Ovary (tissue), 9 donors: ENCODE results near the gene TACC2. TPM values are rescaled to one million over a fixed set of nuclear protein-coding genes. Genes with fewer than 3 reads are reported as not detected.

Experiments
- DNase-seq, 5 donors: peaks; one replicate each; pipeline ENCODE4 v3.0.0-alpha.2; 2019 to 2020
- H3K27ac ChIP-seq, 2 donors: fragments of 200-600 bp; one replicate each; pipeline versions ENCODE4 v1.5.1 to v1.8.0; 2019 to 2022
- H3K27me3 ChIP-seq: fragments of 200-600 bp; one replicate; pipeline ENCODE4 v1.8.0; 2022
- H3K36me3 ChIP-seq: fragments of 200-600 bp; sonication (generic); one replicate; pipeline ENCODE4 v1.5.1; 2019
- H3K4me1 ChIP-seq: one replicate; pipeline ENCODE4 v1.8.1; 2013; ENCODE audit warnings: mild to moderate bottlenecking, moderate library complexity; ENCODE audit not compliant: insufficient read depth
- H3K4me3 ChIP-seq: fragments of 200-600 bp; sonication (generic); one replicate; pipeline ENCODE4 v1.5.1; 2017
- H3K9me3 ChIP-seq, 2 donors: fragments of 200-600 bp in 1 of 2; sonication (generic) in 1 of 2; one replicate each; pipeline versions ENCODE4 v1.5.1 to v1.8.1; 2013 to 2019; ENCODE audit warnings: mild to moderate bottlenecking in 1 of 2, moderate library complexity in 1 of 2
- EP300 ChIP-seq: sonication (generic); formaldehyde crosslinking; IDR thresholded peaks from one replicate; pipeline ENCODE4 v1.6.1; 2017; ENCODE audit warnings: antibody characterized with exemption
- POLR2A ChIP-seq: fragments of 450-650 bp; IDR thresholded peaks from one replicate; pipeline ENCODE4 v1.6.1; 2017; ENCODE audit warnings: antibody characterized with exemption, mild to moderate bottlenecking, moderate library complexity
- WGBS, 3 donors: extraction: QIAGEN DNeasy Blood & Tissue Kit in 1 of 3; methylation state at CpG; one replicate each; pipeline versions ENCODE4 v1.1.5 to v1.1.7; 2013 to 2017; 5-methylcytosine and 5-hydroxymethylcytosine counted together
- intact Hi-C, 4 donors: fragments of 100-400 bp; cut with DNase I; formaldehyde crosslinking; loops; one replicate each; pipeline versions ENCODE4 v1.11.0 to v1.15.1; 2022 to 2023
- polyA plus RNA-seq, 2 donors: library from polyadenylated mRNA; stranded (reverse); fragments of 200-250 nt in 1 of 2; fragments of 350-450 nt in 1 of 2; fragmentation: Illumina TruSeq in 1 of 2; extraction: RNeasy Lipid Tissue Mini Kit (QIAGEN cat#74804) in 1 of 2; gene quantifications; one replicate each; pipeline ENCODE4 v1.2.3, GENCODE V29; 2013 to 2014
- small RNA-seq: library from RNA; depleted of rRNA; stranded (forward); fragments of <200 nt; gene quantifications from one replicate; pipeline ENCODE3, GENCODE V24; 2016
- total RNA-seq, 7 donors: library from RNA; depleted of rRNA in 2 of 7; stranded (reverse); fragments of >200 nt in 2 of 7; fragmentation: NEBNext Ultra II Directional in 3 of 7; extraction: Animal tissue kit (Norgen Biotek cat#: 25700) in 3 of 7; gene quantifications; one replicate each; pipeline versions ENCODE4 v1.1.0 to v1.2.4, GENCODE V29; 2016 to 2023
- TF ChIP-seq, protein P1 (sequence below), 3 donors: fragments of 450-650 bp in 2 of 3; fragments of 200-600 bp in 1 of 3; IDR thresholded peaks; one replicate each; pipeline versions ENCODE4 v1.5.1 to v1.8.0; 2016 to 2022; ENCODE audit warnings: antibody characterized with exemption in 3 of 3, mild to moderate bottlenecking in 1 of 3
- donor health status: DM: no; HTN: no; CAD: no; lungs with moderate emphysema.
- donor health status: DM: no; HTN: no; CAD: no.
- donor health status: Bipolar disorder and iron deficiency.
- donor health status: DM: yes; HTN: yes; CAD: no.
- donor health status: DM: no; HTN: no; CAD: no.
- donor health status: DM: yes; HTN: yes; CAD: no.

Gene TACC2
- total and polyA plus RNA-seq, 9 donors: 6.1 to 66.4 (median 14.2) TPM

DNA sequence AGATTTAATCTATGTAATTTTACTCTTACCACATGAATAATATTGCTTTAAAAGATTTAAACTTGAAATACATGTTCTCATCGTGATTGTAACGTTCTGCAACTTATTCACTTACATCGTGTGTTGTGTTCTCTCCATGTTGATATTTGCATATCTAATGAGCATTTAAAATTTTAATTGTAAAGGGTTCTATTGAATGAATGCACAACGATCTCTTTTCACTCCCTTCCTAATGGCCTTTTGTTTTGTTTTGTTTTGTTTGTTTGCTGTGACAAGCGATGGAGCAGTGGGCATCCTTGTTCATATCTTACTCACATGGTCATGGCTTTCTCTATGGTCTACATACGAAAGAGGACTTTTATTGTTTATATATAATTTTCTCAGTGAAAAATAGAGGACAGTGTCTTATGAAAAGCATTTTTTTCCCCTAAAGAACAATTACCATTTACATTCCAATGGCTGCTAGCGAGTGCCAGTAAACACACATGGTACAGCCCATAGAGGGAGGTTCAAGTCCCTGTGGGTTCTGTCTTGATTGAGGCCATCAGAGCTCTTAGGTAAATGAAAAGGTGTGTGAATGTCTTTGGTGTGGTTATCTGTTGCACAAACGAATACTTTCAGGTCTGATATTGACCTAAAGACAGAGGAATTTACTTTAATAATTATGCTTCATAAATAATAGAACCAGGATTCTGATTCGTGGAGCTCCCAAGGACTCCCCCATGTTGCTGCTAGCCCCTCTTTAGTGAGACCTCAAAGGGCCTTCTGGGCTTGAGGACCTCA is 314.5 kb downstream of the TACC2 start:
- Histone ChIP-seq H3K4me3 (no peak overlapping the region), H3K27ac (no peak overlapping the region), H3K4me1 (peaks cover 2% of the 10 kb centered on the region), H3K9me3 (no peaks in the 10 kb centered on the region), H3K27me3 (no peaks in the 10 kb centered on the region), H3K36me3 (no peaks in the 10 kb centered on the region)
- TF ChIP-seq, protein P1, sequence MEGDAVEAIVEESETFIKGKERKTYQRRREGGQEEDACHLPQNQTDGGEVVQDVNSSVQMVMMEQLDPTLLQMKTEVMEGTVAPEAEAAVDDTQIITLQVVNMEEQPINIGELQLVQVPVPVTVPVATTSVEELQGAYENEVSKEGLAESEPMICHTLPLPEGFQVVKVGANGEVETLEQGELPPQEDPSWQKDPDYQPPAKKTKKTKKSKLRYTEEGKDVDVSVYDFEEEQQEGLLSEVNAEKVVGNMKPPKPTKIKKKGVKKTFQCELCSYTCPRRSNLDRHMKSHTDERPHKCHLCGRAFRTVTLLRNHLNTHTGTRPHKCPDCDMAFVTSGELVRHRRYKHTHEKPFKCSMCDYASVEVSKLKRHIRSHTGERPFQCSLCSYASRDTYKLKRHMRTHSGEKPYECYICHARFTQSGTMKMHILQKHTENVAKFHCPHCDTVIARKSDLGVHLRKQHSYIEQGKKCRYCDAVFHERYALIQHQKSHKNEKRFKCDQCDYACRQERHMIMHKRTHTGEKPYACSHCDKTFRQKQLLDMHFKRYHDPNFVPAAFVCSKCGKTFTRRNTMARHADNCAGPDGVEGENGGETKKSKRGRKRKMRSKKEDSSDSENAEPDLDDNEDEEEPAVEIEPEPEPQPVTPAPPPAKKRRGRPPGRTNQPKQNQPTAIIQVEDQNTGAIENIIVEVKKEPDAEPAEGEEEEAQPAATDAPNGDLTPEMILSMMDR (IDR thresholded peaks at IDR 0.05): no peak
- TF ChIP-seq POLR2A (no peak), EP300 (no peak)
- no peak for DNase-seq
- WGBS, 3 donors: 83 to 87% (median 87%) methylated on average over 9 of the region's 9 CpGs
- intact Hi-C loops: loop anchor here in 1 of 4 donors (10.0 kb wide), 1 partner anchor 71 kb away; the partner anchor contains the start of gene PLEKHA1

Small RNAs within 50 kb of the gene (small RNA-seq; reads per million reads assigned to genes)
- gene RF02219: not detected

Other genes with a start within 250 kb of the TACC2 start
- 10 to 100 TPM; 19.0 to 36.6 (median 35.1) TPM for gene ATE1, start 61.1 kb upstream of the TACC2 start, total RNA-seq
- 10 to 100 TPM in 1 of 2 donors, 1 to 10 TPM in 1; 8.9 to 16.0 TPM for gene ATE1, start 61.1 kb upstream of the TACC2 start, polyA plus RNA-seq
- gene NSMCE4A, start 13.9 kb upstream of the TACC2 start, total RNA-seq: 10 to 100 TPM; 34.1 to 71.4 (median 41.2) TPM
- gene NSMCE4A, start 13.9 kb upstream of the TACC2 start, polyA plus RNA-seq: 10 to 100 TPM; 45.4 to 47.2 TPM